Spleen (tissue), 11 donors: ENCODE data around the gene TRMT112. TPM values are rescaled to one million over a fixed set of nuclear protein-coding genes. Genes with fewer than 3 reads are reported as not detected.

Source experiments
- DNase-seq: peaks from one replicate; pipeline ENCODE4 v3.0.0-alpha.2; 2020
- H3K27ac ChIP-seq, 8 donors: fragments of 200-600 bp; sonication (generic) in 7 of 8; 1 replicate in 4 of 8; 2 replicates in 4 of 8; pipeline versions ENCODE4 v1.5.0 to v1.8.0; 2016 to 2021; ENCODE audit warnings: inconsistent platforms in 4 of 8, mild to moderate bottlenecking in 4 of 8, moderate library complexity in 1 of 8
- H3K27me3 ChIP-seq, 7 donors: fragments of 200-600 bp; sonication (generic) in 6 of 7; replicated peaks in 1 of 7; 1 replicate in 4 of 7; 2 replicates in 3 of 7; pipeline versions ENCODE4 v1.5.0 to v1.8.0; 2016 to 2021; ENCODE audit warnings: inconsistent platforms in 3 of 7, mild to moderate bottlenecking in 1 of 7
- H3K36me3 ChIP-seq, 6 donors: fragments of 200-600 bp; sonication (generic) in 5 of 6; 1 replicate in 4 of 6; 2 replicates in 2 of 6; pipeline versions ENCODE4 v1.5.0 to v1.8.0; 2016 to 2021; ENCODE audit warnings: inconsistent platforms in 2 of 6
- H3K4me1 ChIP-seq, 6 donors: fragments of 200-600 bp; sonication (generic) in 5 of 6; 1 replicate in 3 of 6; 2 replicates in 3 of 6; pipeline versions ENCODE4 v1.5.0 to v1.8.0; 2016 to 2021; ENCODE audit warnings: inconsistent platforms in 3 of 6
- H3K4me3 ChIP-seq, 8 donors: fragments of 200-600 bp; sonication (generic) in 7 of 8; 1 replicate in 4 of 8; 2 replicates in 4 of 8; pipeline versions ENCODE4 v1.5.0 to v1.8.0; 2016 to 2021; ENCODE audit warnings: inconsistent platforms in 4 of 8, mild to moderate bottlenecking in 4 of 8, moderate library complexity in 2 of 8
- H3K9me3 ChIP-seq, 8 donors: fragments of 200-600 bp; sonication (generic) in 7 of 8; 1 replicate in 4 of 8; 2 replicates in 4 of 8; pipeline versions ENCODE4 v1.5.0 to v1.8.0; 2016 to 2021; ENCODE audit warnings: inconsistent platforms in 4 of 8
- CTCF ChIP-seq, 11 experiments: fragments of 200-600 bp in 7 of 11; fragments of 450-650 bp in 4 of 11; sonication (generic) in 4 of 11; IDR thresholded peaks in 8 of 11; conservative IDR thresholded peaks in 3 of 11; 1 replicate in 7 of 11; 2 replicates in 4 of 11; pipeline versions ENCODE4 v1.4.0 to v1.8.0; 2016 to 2021; ENCODE audit warnings: antibody characterized with exemption in 11 of 11, inconsistent platforms in 4 of 11, mild to moderate bottlenecking in 1 of 11
- POLR2A ChIP-seq, 3 donors: fragments of 450-650 bp; IDR thresholded peaks; one replicate each; pipeline ENCODE4 v1.5.1; 2017; ENCODE audit warnings: antibody characterized with exemption in 3 of 3, mild to moderate bottlenecking in 1 of 3
- POLR2AphosphoS5 ChIP-seq, 3 donors: sonication (generic); formaldehyde crosslinking; IDR thresholded peaks; one replicate each; pipeline ENCODE4 v1.5.1; 2017; ENCODE audit warnings: antibody characterized with exemption in 3 of 3
- WGBS, 5 donors: extraction: QIAGEN DNeasy Blood & Tissue Kit in 3 of 5; methylation state at CpG; one replicate each; pipeline versions ENCODE4 v1.1.5 to v1.1.7; 2013 to 2018; 5-methylcytosine and 5-hydroxymethylcytosine counted together
- intact Hi-C: fragments of 100-400 bp; cut with DNase I; formaldehyde crosslinking; loops from one replicate; pipeline ENCODE4 v1.15.0; 2023; ENCODE audit warnings: low total_unique reads
- polyA plus RNA-seq, 3 donors: library from polyadenylated mRNA; stranded (reverse); fragments of 200-250 nt; gene quantifications; one replicate each; pipeline ENCODE4 v1.2.1, GENCODE V29; 2013
- total RNA-seq, 7 donors: library from RNA; depleted of rRNA in 3 of 7; stranded (reverse); fragments of >200 nt in 3 of 7; fragmentation: NEBNext Ultra II Directional in 4 of 7; extraction: Animal tissue kit (Norgen Biotek cat#: 25700) in 4 of 7; gene quantifications; one replicate each; pipeline versions ENCODE4 v1.1.0 to v1.2.1, GENCODE V29; 2016 to 2021
- donor health status: healthy with polysubstance abuse.
- donor health status: DM: no; HTN: no; CAD: no; lungs with moderate emphysema.
- donor health status: DM: no; HTN: no; CAD: no.
- donor health status: Bipolar disorder and iron deficiency.
- donor health status: healthy.
- donor health status: DM: no; HTN: no; CAD: no.
- donor health status: DM: yes; HTN: yes; CAD: no.

Gene TRMT112
- total and polyA plus RNA-seq, 10 donors = 138 to 431 (median 267) TPM

DNA sequence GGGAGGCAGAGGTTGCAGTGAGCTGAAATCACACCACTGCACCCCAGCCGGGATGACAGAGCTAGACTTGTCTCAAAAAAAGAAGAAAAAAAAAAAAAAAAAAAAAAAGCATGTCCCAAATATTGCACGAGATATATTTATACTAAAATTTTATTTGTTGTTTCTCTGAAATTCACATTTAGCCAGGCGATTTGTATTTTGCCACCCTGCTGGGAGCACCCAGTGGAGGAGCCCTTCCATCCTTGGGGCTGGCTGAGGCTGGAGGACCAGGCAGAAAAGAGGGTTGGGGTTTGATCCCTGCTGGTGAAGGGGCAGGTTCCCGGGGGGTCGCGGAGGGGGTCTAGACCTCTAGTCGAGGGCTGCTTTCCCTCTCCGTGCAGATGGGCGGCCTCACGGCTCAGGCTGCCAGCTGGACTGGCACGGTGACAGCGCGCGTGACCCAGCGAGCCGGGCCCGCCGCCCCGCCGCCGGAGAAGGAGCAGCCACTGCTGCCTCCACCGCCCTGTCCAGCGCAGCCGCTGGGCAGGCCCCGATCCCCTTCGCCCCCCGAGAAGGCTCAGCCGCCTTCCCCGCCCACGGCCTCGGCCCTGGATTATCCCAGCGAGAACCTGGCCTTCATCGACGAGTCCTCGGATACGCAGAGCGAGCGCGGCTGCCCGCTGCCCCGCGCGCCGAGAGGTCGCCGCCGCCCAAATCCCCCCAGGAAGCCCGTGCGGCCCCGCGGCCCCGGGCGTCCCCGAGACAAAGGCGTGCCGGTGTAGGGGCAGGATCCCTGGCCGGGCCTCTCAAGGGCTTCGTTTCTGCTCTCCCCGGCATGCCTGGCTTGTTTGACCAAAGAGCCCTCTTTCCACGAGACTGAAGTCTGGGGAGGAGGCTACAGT, 18.2 kb downstream of the TRMT112 start:
- no peaks in the 10 kb centered on the region for H3K9me3 ChIP-seq
- peak overlapping the region in 7 of 8 donors; percentile 13 to 67 (median 28) for H3K4me3 ChIP-seq
- peak; percentile 84 for DNase-seq
- 3 to 9% (median 4%) methylated on average over 11 to 60 of the region's 60 CpGs for WGBS, 5 donors
- no peaks in the 10 kb centered on the region for H3K36me3 ChIP-seq
- peaks cover 22 to 60% (median 32%) of the 10 kb centered on the region in 6 donors for H3K4me1 ChIP-seq
- intact Hi-C loops = no loop called here
- H3K27me3 ChIP-seq = peaks cover 9 to 84% (median 69%) of the 10 kb centered on the region in 7 donors
- H3K27ac ChIP-seq = peak overlapping the region in 1 of 8 donors; percentile 16
- TF ChIP-seq POLR2AphosphoS5 (IDR thresholded peaks at IDR 0.05) (peak in 2 of 3 donors; percentile 38 to 58), CTCF (IDR thresholded peaks at IDR 0.05 in 8 of 11, conservative IDR thresholded peaks at IDR 0.05 in 3 of 11) (no peak)

- WGBS, 5 donors = 26 to 44% (median 41%) methylated on average over 18 of the region's 18 CpGs
- DNase-seq = no peak
- intact Hi-C loops = no loop called here
These were observed 19.5 kb downstream of the TRMT112 start for GRCh38 chr11:64297699-64298358.

GRCh38 chr11:64296830-64297698, 20.3 kb downstream of the TRMT112 start:
- peaks cover 15 to 100% (median 86%) of the 10 kb centered on the region in 7 donors for H3K27me3 ChIP-seq
- H3K9me3 ChIP-seq = no peaks in the 10 kb centered on the region
- intact Hi-C loops = no loop called here
- no peak for DNase-seq
- H3K27ac ChIP-seq = no peak overlapping the region
- TF ChIP-seq CTCF (IDR thresholded peaks at IDR 0.05 in 8 of 11, conservative IDR thresholded peaks at IDR 0.05 in 3 of 11) (no peak), POLR2AphosphoS5 (IDR thresholded peaks at IDR 0.05) (no peak), POLR2A (IDR thresholded peaks at IDR 0.05) (no peak)
- peaks cover 22 to 60% (median 34%) of the 10 kb centered on the region in 6 donors for H3K4me1 ChIP-seq
- 10 to 17% (median 13%) methylated on average over 15 to 34 of the region's 34 CpGs for WGBS, 5 donors
- no peak overlapping the region for H3K4me3 ChIP-seq
- no peaks in the 10 kb centered on the region for H3K36me3 ChIP-seq

More at GRCh38 chr11:64297699-64298358, 19.5 kb downstream of the TRMT112 start:
- H3K4me3 ChIP-seq = no peak overlapping the region
- TF ChIP-seq POLR2A (IDR thresholded peaks at IDR 0.05) (no peak), CTCF (IDR thresholded peaks at IDR 0.05 in 8 of 11, conservative IDR thresholded peaks at IDR 0.05 in 3 of 11) (no peak), POLR2AphosphoS5 (IDR thresholded peaks at IDR 0.05) (no peak)
- peaks cover 17 to 52% (median 27%) of the 10 kb centered on the region in 6 donors for H3K4me1 ChIP-seq
- H3K27me3 ChIP-seq = peaks cover 11 to 98% (median 79%) of the 10 kb centered on the region in 7 donors
- no peaks in the 10 kb centered on the region for H3K9me3 ChIP-seq
- no peak overlapping the region for H3K27ac ChIP-seq
- no peaks in the 10 kb centered on the region for H3K36me3 ChIP-seq
